Astrocyte (in vitro differentiated cells and primary cell): Measurements from ENCODE around the gene AQR. TPM values are rescaled to one million over a fixed set of nuclear protein-coding genes. Genes with fewer than 3 reads are reported as not detected.

Experiments
- DNase-seq: peaks from one replicate; pipeline ENCODE4 v3.0.0-alpha.2; 2010; ENCODE audit warnings: low read depth
- FAIRE-seq: peaks from 2 replicates; lab custom pipeline; 2011; peaks lifted over from hg19 to GRCh38; lab: Jason Lieb, UNC
- H2AFZ ChIP-seq: 2 replicates; pipeline ENCODE4 v1.6.0; 2012; ENCODE audit warnings: low read depth, low read length, inconsistent platforms
- H3K27ac ChIP-seq: 2 replicates; pipeline ENCODE4 v1.5.1; 2011; ENCODE audit warnings: low read depth, low read length, inconsistent platforms
- H3K27me3 ChIP-seq: 2 replicates; pipeline ENCODE4 v1.6.0; 2011; ENCODE audit warnings: low read length, inconsistent platforms; ENCODE audit not compliant: insufficient read depth
- H3K36me3 ChIP-seq: 2 replicates; pipeline ENCODE4 v1.5.1; 2011; ENCODE audit warnings: low read length, inconsistent platforms; ENCODE audit not compliant: insufficient read depth
- H3K4me1 ChIP-seq: 2 replicates; pipeline ENCODE4 v1.5.1; 2011; ENCODE audit warnings: low read length, inconsistent platforms; ENCODE audit not compliant: insufficient read depth
- H3K4me2 ChIP-seq: 2 replicates; pipeline ENCODE4 v1.6.0; 2012; ENCODE audit warnings: low read length, inconsistent platforms
- H3K4me3 ChIP-seq: 2 replicates; pipeline ENCODE4 v1.5.1; 2011; ENCODE audit warnings: low read depth, mild to moderate bottlenecking, low read length, inconsistent platforms; ENCODE audit not compliant: insufficient read depth
- H3K79me2 ChIP-seq: 2 replicates; pipeline ENCODE4 v1.6.0; 2012; ENCODE audit warnings: mild to moderate bottlenecking, low read length, inconsistent platforms; ENCODE audit not compliant: insufficient read depth
- H3K9ac ChIP-seq: 2 replicates; pipeline ENCODE4 v1.6.0; 2012; ENCODE audit warnings: mild to moderate bottlenecking, low read length, inconsistent platforms
- H3K9me3 ChIP-seq: 2 replicates; pipeline ENCODE4 v1.5.1; 2012; ENCODE audit warnings: low read depth, mild to moderate bottlenecking, low read length, inconsistent platforms; ENCODE audit not compliant: insufficient read depth
- H4K20me1 ChIP-seq: 2 replicates; pipeline ENCODE4 v1.6.0; 2012; ENCODE audit warnings: low read length, inconsistent platforms; ENCODE audit not compliant: insufficient read depth
- H3K27ac Mint-ChIP-seq: one replicate; pipeline ENCODE4 v1.8.0; 2021; ENCODE audit warnings: mild to moderate bottlenecking, mixed read lengths; ENCODE audit not compliant: unreplicated experiment
- H3K27me3 Mint-ChIP-seq: one replicate; pipeline ENCODE4 v1.8.0; 2021; ENCODE audit warnings: low read depth, mixed read lengths; ENCODE audit not compliant: unreplicated experiment
- H3K36me3 Mint-ChIP-seq: one replicate; pipeline ENCODE4 v1.8.0; 2021; ENCODE audit warnings: low read depth, mixed read lengths; ENCODE audit not compliant: unreplicated experiment
- H3K4me1 Mint-ChIP-seq: one replicate; pipeline ENCODE4 v1.8.0; 2021; ENCODE audit warnings: low read depth, mixed read lengths; ENCODE audit not compliant: unreplicated experiment
- H3K4me3 Mint-ChIP-seq: one replicate; pipeline ENCODE4 v1.8.0; 2021; ENCODE audit warnings: mild to moderate bottlenecking, moderate library complexity, mixed read lengths; ENCODE audit not compliant: unreplicated experiment
- H3K9me3 Mint-ChIP-seq: one replicate; pipeline ENCODE4 v1.8.0; 2021; ENCODE audit warnings: mild to moderate bottlenecking, mixed read lengths; ENCODE audit not compliant: unreplicated experiment
- CTCF ChIP-seq: IDR thresholded peaks from 2 replicates; pipeline ENCODE4 v1.5.1; 2011; ENCODE audit warnings: low read depth, mild to moderate bottlenecking, inconsistent platforms, low read length, moderate library complexity; ENCODE audit not compliant: insufficient read depth
- EZH2 ChIP-seq: IDR thresholded peaks from 2 replicates; pipeline ENCODE4 v1.6.1; 2012; ENCODE audit warnings: mild to moderate bottlenecking, low read length, inconsistent platforms; ENCODE audit not compliant: insufficient read depth
- total RNA-seq: library from RNA; stranded (reverse); gene quantifications from 2 replicates; pipeline ENCODE4 v1.2.1, GENCODE V29; 2021

AQR gene
- total RNA-seq, 1 donor from 2014 or later = 27.2 TPM

DNA sequence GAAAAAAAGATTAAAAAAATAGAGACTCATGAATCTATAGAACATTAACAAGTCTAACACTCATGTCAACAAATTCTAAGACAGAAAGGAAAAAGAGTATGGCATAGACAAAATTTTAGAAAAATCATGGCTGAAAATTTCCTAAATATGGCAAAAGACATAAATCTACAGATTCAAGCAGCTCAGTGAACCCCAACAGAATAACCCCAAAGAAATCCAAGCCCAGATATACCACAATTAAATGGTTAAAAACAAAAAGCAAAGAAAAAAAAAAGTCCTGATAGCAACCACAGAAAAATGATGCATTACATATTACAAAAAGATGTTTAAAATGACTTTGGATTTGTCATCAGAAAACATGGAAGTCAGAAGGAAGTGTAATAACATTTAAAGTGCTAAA lies 75.6 kb downstream of the AQR start:
- Mint-ChIP-seq H3K27me3 (no peaks in the 10 kb centered on the region), H3K27ac (no peak overlapping the region), H3K4me1 (peaks cover 4% of the 10 kb centered on the region), H3K4me3 (no peak overlapping the region), H3K36me3 (peaks cover 39% of the 10 kb centered on the region), H3K9me3 (peaks cover 16% of the 10 kb centered on the region)
- Histone ChIP-seq H3K27me3 (no peaks in the 10 kb centered on the region), H3K4me1 (no peaks in the 10 kb centered on the region), H3K79me2 (no peaks in the 10 kb centered on the region), H2AFZ (no peak overlapping the region), H3K4me3 (no peak overlapping the region), H3K27ac (no peak overlapping the region), H3K9ac (no peak overlapping the region), H3K9me3 (peaks cover 9% of the 10 kb centered on the region), H3K4me2 (no peak overlapping the region), H3K36me3 (peaks cover 21% of the 10 kb centered on the region), H4K20me1 (peaks cover 3% of the 10 kb centered on the region)
- no peak for TF ChIP-seq CTCF
- no peak for FAIRE-seq
- no peak for DNase-seq

DNA sequence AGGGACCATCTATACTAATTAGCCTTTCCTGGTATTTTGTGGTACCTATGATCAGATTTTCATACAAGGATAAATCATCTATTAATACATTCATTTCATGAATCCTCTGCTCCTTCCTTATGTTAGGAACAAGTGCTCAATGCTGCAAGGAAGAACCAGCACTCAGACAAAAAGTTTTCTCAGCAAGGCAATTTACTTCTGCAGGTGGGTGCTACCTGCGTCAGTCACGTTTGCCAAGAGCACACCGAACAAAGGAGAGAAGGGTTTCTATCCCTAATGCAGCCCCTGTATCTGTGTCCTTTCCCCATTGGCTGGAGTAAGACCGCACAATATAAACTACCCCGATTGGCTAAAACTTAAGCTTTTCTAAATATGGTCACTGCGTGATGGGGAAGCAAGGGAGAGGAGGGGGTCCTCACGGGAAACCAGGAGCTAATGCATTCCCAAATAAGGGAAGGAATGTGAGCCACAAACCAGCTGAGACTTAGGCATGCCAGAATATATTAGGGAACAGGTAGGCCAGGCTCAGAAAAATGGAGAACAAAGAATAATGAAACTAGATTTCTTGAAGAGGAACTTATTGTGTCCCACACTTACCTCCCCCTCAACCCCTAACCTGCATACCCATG lies 76.5 kb downstream of the AQR start:
- no peak overlapping the region for H2AFZ ChIP-seq
- peaks cover 39% of the 10 kb centered on the region for H3K36me3 Mint-ChIP-seq
- no peak overlapping the region for H3K4me3 Mint-ChIP-seq
- FAIRE-seq (no peak), DNase-seq (no peak)
- H3K79me2 ChIP-seq = no peaks in the 10 kb centered on the region
- H3K36me3 ChIP-seq = peaks cover 19% of the 10 kb centered on the region
- H3K9me3 Mint-ChIP-seq = peaks cover 16% of the 10 kb centered on the region
- no peak overlapping the region for H3K4me3 ChIP-seq
- H3K4me1 Mint-ChIP-seq = peaks cover 4% of the 10 kb centered on the region
- no peak overlapping the region for H3K27ac Mint-ChIP-seq
- H3K9ac ChIP-seq = no peak overlapping the region
- H3K27me3 ChIP-seq = no peaks in the 10 kb centered on the region
- no peaks in the 10 kb centered on the region for H3K4me1 ChIP-seq
- no peak overlapping the region for H3K27ac ChIP-seq
- no peaks in the 10 kb centered on the region for H3K27me3 Mint-ChIP-seq
- no peak overlapping the region for H3K4me2 ChIP-seq
- TF ChIP-seq CTCF = no peak
- no peak for TF ChIP-seq EZH2
- peaks cover 3% of the 10 kb centered on the region for H4K20me1 ChIP-seq
- peaks cover 9% of the 10 kb centered on the region for H3K9me3 ChIP-seq

DNA sequence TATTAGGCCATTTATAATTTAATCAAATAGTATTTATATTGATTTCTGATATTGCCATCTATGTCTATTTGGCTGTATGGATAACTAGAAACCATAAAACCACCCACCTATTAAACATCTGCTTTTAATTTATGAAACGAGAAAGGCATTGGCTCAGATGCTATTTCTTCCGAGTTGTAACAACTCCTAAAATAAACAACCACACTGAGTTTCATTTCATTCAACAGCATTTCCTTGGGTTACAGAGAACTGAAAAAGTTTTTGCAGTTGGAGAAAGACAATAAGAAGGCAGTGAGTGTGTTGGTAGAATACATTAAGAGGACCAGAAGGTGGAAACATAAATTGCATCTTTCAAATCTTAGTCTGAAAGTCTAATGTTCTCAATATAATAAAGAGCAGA lies 79.1 kb downstream of the AQR start:
- peaks cover 16% of the 10 kb centered on the region for H3K9me3 Mint-ChIP-seq
- Histone ChIP-seq H3K27ac (no peak overlapping the region), H3K4me2 (no peak overlapping the region), H2AFZ (no peak overlapping the region), H3K9ac (no peak overlapping the region), H3K4me3 (no peak overlapping the region), H3K4me1 (no peaks in the 10 kb centered on the region), H4K20me1 (peaks cover 3% of the 10 kb centered on the region), H3K36me3 (peaks cover 24% of the 10 kb centered on the region), H3K9me3 (peaks cover 9% of the 10 kb centered on the region), H3K79me2 (no peaks in the 10 kb centered on the region), H3K27me3 (no peaks in the 10 kb centered on the region)
- no peak overlapping the region for H3K27ac Mint-ChIP-seq
- H3K4me1 Mint-ChIP-seq = peaks cover 4% of the 10 kb centered on the region
- H3K36me3 Mint-ChIP-seq = peaks cover 33% of the 10 kb centered on the region
- TF ChIP-seq CTCF = no peak
- TF ChIP-seq EZH2 = no peak
- no peak for FAIRE-seq
- no peak overlapping the region for H3K4me3 Mint-ChIP-seq
- no peaks in the 10 kb centered on the region for H3K27me3 Mint-ChIP-seq
- DNase-seq = no peak
